Fibroblast of pulmonary artery (primary cell): ENCODE data around the gene FBLIM1.

Source experiments
- DNase-seq: peaks from one replicate; pipeline ENCODE4 v3.0.0-alpha.2; 2010; ENCODE audit warnings: low read depth
- H3K4me3 ChIP-seq: replicated peaks from 2 replicates; pipeline ENCODE4 v1.5.1; 2011; ENCODE audit warnings: low read depth, mild to moderate bottlenecking, control low read depth, low read length, moderate library complexity
- TF ChIP-seq, protein P1 (sequence below): IDR thresholded peaks from 2 replicates; pipeline ENCODE4 v1.5.1; 2011; ENCODE audit warnings: mild to moderate bottlenecking, control low read depth, low read length, inconsistent platforms; ENCODE audit errors: missing control alignments

Gene FBLIM1

DNA sequence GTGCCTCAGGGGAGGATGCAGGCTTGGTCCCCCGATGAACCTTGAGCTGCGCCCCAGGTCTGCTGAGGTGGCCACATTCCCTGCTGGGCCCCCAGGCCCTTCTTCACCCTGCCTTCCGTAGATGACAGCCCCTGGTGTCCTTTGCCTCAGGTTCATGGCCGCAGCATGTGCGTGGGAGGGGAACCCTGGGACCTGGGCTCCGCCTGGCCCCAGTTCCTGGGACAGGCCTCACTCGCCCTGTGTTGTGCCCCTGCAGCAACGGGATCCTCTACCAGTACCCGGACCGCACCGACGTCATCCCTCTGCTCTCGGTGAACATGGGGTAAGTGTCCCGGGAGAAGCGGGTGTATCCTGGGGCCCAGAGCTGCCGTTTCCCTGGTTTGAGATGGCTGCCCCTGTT is 27.7 kb upstream of the FBLIM1 start:
- no peak for DNase-seq
- H3K4me3 ChIP-seq, result no peak overlapping the region
- TF ChIP-seq, protein P1, sequence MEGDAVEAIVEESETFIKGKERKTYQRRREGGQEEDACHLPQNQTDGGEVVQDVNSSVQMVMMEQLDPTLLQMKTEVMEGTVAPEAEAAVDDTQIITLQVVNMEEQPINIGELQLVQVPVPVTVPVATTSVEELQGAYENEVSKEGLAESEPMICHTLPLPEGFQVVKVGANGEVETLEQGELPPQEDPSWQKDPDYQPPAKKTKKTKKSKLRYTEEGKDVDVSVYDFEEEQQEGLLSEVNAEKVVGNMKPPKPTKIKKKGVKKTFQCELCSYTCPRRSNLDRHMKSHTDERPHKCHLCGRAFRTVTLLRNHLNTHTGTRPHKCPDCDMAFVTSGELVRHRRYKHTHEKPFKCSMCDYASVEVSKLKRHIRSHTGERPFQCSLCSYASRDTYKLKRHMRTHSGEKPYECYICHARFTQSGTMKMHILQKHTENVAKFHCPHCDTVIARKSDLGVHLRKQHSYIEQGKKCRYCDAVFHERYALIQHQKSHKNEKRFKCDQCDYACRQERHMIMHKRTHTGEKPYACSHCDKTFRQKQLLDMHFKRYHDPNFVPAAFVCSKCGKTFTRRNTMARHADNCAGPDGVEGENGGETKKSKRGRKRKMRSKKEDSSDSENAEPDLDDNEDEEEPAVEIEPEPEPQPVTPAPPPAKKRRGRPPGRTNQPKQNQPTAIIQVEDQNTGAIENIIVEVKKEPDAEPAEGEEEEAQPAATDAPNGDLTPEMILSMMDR, result no peak

DNA sequence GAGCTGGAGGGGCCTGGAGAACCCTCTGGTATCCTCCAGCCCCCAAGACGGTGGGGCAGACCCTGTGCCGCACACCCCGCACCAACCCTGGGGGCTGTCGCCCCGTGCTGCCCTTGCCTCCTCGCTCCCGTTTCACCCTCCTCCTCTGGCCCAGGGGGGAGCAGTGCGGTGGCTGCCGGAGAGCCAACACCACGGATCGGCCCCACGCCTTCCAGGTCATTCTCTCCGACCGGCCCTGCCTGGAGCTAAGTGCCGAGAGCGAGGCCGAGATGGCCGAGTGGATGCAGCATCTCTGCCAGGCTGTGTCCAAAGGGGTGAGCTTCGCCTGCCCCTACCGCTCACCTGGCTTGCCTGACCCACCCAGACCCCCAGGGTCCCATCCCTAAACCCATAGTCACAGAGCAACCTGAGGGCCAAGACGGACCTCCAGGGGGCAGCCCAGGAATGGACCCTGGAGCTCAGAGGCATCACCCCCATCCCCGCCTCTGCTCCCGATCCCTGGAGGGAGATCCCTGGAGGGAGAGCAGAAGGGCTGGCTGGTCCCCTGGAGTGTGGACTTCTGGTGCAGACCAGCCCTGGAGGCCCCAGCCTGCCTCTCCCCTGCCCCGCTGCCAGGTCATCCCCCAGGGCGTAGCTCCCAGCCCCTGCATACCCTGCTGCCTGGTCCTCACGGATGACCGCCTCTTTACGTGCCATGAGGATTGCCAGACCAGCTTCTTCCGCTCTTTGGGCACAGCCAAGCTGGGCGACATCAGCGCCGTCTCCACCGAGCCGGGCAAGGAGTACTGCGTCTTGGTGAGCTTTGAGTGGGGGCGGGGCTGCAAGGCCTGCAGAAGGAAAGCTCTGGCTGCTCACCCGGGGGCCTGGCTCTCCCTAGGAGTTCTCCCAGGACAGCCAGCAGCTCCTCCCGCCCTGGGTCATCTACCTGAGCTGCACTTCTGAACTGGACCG is 26.6 kb upstream of the FBLIM1 start:
- TF ChIP-seq, protein P1, result no peak
- DNase-seq, result no peak

GRCh38 chr1:15732686-15733081 is 25.9 kb upstream of the FBLIM1 start:
- DNase-seq, result no peak
- H3K4me3 ChIP-seq, result no peak overlapping the region
- TF ChIP-seq, protein P1, result no peak

More for the DNA sequence above, 26.6 kb upstream of the FBLIM1 start:
- no peak overlapping the region for H3K4me3 ChIP-seq

GRCh38 chr1:15733218-15733725 is 25.3 kb upstream of the FBLIM1 start:
- no peak overlapping the region for H3K4me3 ChIP-seq
- DNase-seq, result no peak
- TF ChIP-seq, protein P1, result no peak

- no peak overlapping the region for H3K4me3 ChIP-seq
- no peak for DNase-seq
- TF ChIP-seq, protein P1, result no peak
Observed at GRCh38 chr1:15733726-15734226, 24.8 kb upstream of the FBLIM1 start.

- no peak overlapping the region for H3K4me3 ChIP-seq
- DNase-seq, result no peak
- TF ChIP-seq, protein P1, result no peak
Observed at GRCh38 chr1:15734296-15734695, 24.3 kb upstream of the FBLIM1 start.
